ENCODE measurements around the gene CCR5AS.

DNA sequence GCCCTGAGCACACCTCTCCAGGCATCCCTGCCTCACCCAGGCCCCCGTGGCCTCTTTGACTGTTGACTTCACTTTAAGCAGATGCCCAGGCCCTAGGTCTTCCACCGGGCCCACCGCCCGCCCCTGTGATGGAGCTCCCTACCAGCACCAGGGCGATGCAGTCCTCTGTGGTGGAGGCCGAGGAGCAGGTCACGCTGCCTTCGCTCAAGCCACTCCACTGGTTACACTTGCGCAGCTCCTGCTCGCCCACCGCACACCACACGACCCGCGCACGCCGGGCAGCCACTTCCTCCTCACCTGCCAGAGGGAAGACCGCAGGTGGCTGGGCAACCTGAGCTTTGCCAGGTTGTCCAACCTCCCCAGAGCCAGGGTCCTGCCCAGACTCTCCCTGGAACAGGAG is 41.9 kb upstream of the CCR5AS start:
- TF ChIP-seq CTCF (IDR thresholded peaks at IDR 0.05) = no peak
- no peak for TF ChIP-seq POLR2A (IDR thresholded peaks at IDR 0.05)
